Ascending aorta (tissue), 2 donors: Measurements from ENCODE around the gene SLC13A2. TPM values are rescaled to one million over a fixed set of nuclear protein-coding genes. Genes with fewer than 3 reads are reported as not detected.

Experiments
- DNase-seq, 2 donors: peaks; one replicate each; pipeline ENCODE4 v3.0.0-alpha.2; 2019; ENCODE audit warnings: low spot score in 2 of 2
- H3K27ac ChIP-seq, 2 donors: fragments of 200-600 bp; sonication (generic); one replicate each; pipeline ENCODE4 v1.5.1; 2016 to 2017; ENCODE audit warnings: mild to moderate bottlenecking in 1 of 2
- H3K27me3 ChIP-seq: fragments of 200-600 bp; sonication (generic); one replicate; pipeline ENCODE4 v1.5.1; 2017
- H3K36me3 ChIP-seq, 2 donors: fragments of 200-600 bp; sonication (generic); one replicate each; pipeline ENCODE4 v1.5.1; 2016
- H3K4me1 ChIP-seq, 2 donors: fragments of 200-600 bp; sonication (generic); one replicate each; pipeline ENCODE4 v1.5.1; 2016 to 2017; ENCODE audit warnings: mild to moderate bottlenecking in 1 of 2
- H3K4me3 ChIP-seq, 2 donors: fragments of 200-600 bp; sonication (generic); one replicate each; pipeline ENCODE4 v1.5.1; 2016 to 2017; ENCODE audit warnings: mild to moderate bottlenecking in 1 of 2
- H3K9me3 ChIP-seq, 2 donors: fragments of 200-600 bp; sonication (generic); one replicate each; pipeline ENCODE4 v1.5.1; 2016
- intact Hi-C: fragments of 100-400 bp; cut with DNase I; formaldehyde crosslinking; loops from one replicate; pipeline ENCODE4 v1.15.1; 2023
- total RNA-seq: library from RNA; depleted of rRNA; stranded (reverse); fragments of >200 nt; gene quantifications from one replicate; pipeline ENCODE4 v1.1.0, GENCODE V29; 2016
- TF ChIP-seq, protein P1 (sequence below), 3 experiments: fragments of 200-600 bp in 2 of 3; fragments of 450-650 bp in 1 of 3; sonication (generic) in 2 of 3; IDR thresholded peaks; one replicate each; pipeline ENCODE4 v1.5.1; 2016 to 2019; ENCODE audit warnings: antibody characterized with exemption in 3 of 3, mild to moderate bottlenecking in 1 of 3, moderate library complexity in 1 of 3

SLC13A2 gene
- total RNA-seq, 1 donor from 2014 or later, result not detected

DNA sequence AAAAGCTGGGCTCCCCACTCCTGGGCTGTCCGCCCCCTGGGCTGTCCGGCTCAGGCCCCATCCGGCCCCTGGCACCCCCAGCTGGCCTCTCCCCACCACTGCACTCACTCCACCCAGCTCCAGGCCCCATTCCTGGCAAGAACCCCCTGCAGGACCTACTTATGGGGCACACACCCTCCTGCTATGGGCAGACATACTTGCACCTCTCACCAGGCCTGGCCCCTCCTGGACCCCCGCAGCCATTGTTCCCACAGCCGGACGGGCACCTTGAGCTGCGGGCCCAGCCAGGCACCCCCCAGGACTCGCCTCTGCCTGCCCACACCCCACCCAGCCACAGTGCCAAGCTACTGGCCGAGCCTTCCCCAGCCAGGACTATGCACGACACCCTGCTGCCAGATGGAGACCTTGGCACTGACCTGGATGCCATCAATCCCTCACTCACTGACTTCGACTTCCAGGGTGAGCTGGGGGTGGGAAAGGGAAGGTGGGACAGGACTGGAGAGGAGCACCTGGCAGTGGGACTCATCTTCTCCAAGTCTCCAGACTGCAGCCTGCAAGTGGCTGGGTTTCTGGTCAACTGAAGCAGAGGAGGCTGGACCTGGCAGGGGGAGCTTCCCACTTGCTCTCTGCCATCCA, 61.4 kb downstream of the SLC13A2 start:
- H3K4me1 ChIP-seq, result no peaks in the 10 kb centered on the region
- H3K9me3 ChIP-seq, result no peaks in the 10 kb centered on the region
- no peak overlapping the region for H3K4me3 ChIP-seq
- TF ChIP-seq, protein P1, sequence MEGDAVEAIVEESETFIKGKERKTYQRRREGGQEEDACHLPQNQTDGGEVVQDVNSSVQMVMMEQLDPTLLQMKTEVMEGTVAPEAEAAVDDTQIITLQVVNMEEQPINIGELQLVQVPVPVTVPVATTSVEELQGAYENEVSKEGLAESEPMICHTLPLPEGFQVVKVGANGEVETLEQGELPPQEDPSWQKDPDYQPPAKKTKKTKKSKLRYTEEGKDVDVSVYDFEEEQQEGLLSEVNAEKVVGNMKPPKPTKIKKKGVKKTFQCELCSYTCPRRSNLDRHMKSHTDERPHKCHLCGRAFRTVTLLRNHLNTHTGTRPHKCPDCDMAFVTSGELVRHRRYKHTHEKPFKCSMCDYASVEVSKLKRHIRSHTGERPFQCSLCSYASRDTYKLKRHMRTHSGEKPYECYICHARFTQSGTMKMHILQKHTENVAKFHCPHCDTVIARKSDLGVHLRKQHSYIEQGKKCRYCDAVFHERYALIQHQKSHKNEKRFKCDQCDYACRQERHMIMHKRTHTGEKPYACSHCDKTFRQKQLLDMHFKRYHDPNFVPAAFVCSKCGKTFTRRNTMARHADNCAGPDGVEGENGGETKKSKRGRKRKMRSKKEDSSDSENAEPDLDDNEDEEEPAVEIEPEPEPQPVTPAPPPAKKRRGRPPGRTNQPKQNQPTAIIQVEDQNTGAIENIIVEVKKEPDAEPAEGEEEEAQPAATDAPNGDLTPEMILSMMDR (IDR thresholded peaks at IDR 0.05), result no peak
- H3K27ac ChIP-seq, result no peak overlapping the region
- no peaks in the 10 kb centered on the region for H3K27me3 ChIP-seq
- no peaks in the 10 kb centered on the region for H3K36me3 ChIP-seq
- intact Hi-C loops, result no loop called here
- DNase-seq, result no peak

DNA sequence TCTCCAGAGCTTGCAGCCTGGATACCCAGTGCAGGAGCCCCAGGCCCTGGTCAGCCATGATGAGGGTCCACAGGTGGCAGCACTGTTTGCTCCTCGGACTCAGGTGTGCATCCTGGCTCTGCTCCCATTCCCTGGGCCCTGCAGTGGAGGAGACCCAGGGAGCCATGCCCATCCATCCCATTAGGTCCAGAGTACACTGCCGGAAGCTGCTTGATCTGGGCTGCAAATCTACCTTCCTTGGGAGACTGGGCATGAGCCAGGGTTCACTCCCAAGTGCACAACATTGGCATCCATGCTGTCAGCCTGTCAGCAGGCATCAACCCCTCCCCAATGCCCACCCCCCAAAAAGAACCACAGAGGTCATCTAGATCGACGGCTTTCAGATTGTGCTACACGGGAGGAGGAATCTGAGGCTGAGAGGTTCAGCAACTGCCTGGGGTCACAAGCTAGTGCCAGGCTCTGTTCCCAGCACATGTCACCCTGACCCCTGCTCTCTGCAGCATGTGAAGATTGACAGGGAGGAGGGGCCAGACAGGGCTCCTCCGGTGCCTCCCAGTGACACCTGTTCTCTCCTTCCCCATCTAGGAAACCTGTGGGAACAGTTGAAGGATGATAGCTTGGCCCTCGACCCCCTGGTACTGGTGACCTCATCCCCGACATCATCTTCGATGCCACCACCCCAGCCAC, 63.2 kb downstream of the SLC13A2 start:
- H3K27me3 ChIP-seq, result no peaks in the 10 kb centered on the region
- no peaks in the 10 kb centered on the region for H3K9me3 ChIP-seq
- H3K4me1 ChIP-seq, result no peaks in the 10 kb centered on the region
- no peak overlapping the region for H3K27ac ChIP-seq
- H3K36me3 ChIP-seq, result no peaks in the 10 kb centered on the region
- no peak for DNase-seq
- TF ChIP-seq, protein P1 (IDR thresholded peaks at IDR 0.05), result no peak
- intact Hi-C loops, result no loop called here
- no peak overlapping the region for H3K4me3 ChIP-seq

DNA sequence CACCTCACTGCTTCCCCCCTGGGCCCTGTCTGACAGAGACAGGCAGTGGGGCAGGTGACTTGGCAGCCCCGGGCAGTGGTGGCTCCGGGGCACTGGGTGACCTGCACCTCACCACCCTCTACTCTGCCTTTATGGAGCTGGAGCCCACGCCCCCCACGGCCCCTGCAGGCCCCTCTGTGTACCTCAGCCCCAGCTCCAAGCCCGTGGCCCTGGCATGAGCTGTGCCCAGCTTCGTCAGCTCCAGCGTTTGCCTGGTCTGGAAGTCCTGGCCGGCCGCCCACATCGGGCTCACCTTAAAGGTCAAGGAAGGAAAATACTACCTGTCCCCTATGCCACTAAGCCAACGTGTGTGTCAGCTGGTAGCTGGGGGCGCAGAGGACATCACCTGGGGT, 63.8 kb downstream of the SLC13A2 start:
- intact Hi-C loops, result no loop called here
- no peak for DNase-seq
- Histone ChIP-seq H3K4me1 (no peaks in the 10 kb centered on the region), H3K9me3 (no peaks in the 10 kb centered on the region), H3K27me3 (no peaks in the 10 kb centered on the region), H3K4me3 (no peak overlapping the region), H3K36me3 (no peaks in the 10 kb centered on the region), H3K27ac (no peak overlapping the region)
- TF ChIP-seq, protein P1 (IDR thresholded peaks at IDR 0.05), result no peak

DNA sequence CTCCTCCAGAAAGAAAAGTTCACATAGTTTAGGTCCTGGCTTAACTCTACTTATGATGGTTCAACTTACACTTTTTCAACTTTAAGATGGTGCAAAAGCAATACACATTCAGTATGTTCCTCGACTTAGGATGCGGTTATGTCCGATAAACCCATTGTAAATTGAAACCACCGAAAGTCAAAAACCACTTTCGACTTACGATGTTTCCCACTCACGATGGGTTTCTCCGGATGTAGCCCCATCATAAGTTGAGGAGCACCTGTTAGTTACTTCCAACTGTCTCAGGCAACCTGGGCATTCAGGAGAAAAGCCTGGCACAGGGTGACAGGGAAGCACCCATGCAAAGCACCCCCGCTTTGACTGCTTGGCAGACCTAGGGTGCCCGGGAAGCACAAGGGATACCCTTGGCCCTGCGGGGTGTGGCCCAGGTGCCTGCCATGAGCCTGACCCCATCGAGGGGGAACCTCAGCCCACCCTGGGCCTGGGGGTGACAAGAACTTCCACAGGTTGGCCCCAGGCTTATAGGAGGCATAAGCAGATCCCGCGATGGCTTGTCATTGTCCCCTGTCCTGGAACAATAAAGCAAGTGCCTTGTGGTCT, 65.0 kb downstream of the SLC13A2 start:
- Histone ChIP-seq H3K9me3 (no peaks in the 10 kb centered on the region), H3K36me3 (no peaks in the 10 kb centered on the region), H3K4me1 (no peaks in the 10 kb centered on the region), H3K27me3 (no peaks in the 10 kb centered on the region), H3K4me3 (no peak overlapping the region), H3K27ac (no peak overlapping the region)
- intact Hi-C loops, result no loop called here
- no peak for DNase-seq
- TF ChIP-seq, protein P1 (IDR thresholded peaks at IDR 0.05), result no peak

DNA sequence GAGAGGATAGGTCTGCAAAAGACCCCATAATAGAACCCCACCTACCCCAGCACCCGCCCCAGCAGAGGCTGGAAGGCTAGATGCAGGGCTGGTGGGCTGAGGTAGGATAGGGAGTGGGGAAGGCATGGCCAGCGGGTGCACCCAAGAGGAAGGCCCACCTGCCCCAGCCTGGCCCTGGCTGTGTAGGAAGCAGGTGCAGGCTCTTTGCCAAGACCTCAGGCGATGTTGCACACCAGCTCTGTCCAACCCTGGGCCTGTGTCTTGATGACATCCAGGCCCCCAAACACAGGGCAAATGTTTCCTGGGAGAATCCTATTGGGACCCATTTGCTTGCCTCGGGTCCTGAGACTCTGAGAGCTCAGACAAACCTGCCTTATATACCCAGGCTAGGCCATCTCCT, 66.8 kb downstream of the SLC13A2 start:
- H3K4me1 ChIP-seq, result no peaks in the 10 kb centered on the region
- H3K4me3 ChIP-seq, result no peak overlapping the region
- H3K27me3 ChIP-seq, result no peaks in the 10 kb centered on the region
- no peak for DNase-seq
- intact Hi-C loops, result loop anchor here (1.0 kb wide), 1 partner anchor 46 kb away; no protein-coding TSS in a partner anchor
- TF ChIP-seq, protein P1 (IDR thresholded peaks at IDR 0.05), result no peak
- no peaks in the 10 kb centered on the region for H3K36me3 ChIP-seq
- no peak overlapping the region for H3K27ac ChIP-seq
- no peaks in the 10 kb centered on the region for H3K9me3 ChIP-seq
